SK-N-SH treated with all-trans-retinoic acid at 6 μM for 48 hours (cell line): ENCODE measurements around the gene NOXA1.
A peak's percentile ranks its signal among the peaks of the same experiment; 100 is the strongest.

Source experiments
- ATAC-seq: fragments of 200-7000 bp; cut with Tn5 transposase; 3 replicates; pipeline ENCODE4 v1.9.1; 2020; ENCODE audit warnings: mild to moderate bottlenecking, moderate library complexity
- ARNTL ChIP-seq: fragments of 450-650 bp; formaldehyde crosslinking; IDR thresholded peaks from 2 replicates; pipeline ENCODE4 v1.5.0; 2020; ENCODE audit warnings: low read depth, mild to moderate bottlenecking, moderate library complexity, borderline replicate concordance
- BACH2 ChIP-seq: fragments of 250-450 bp; sonication (Bioruptor Pico); IDR thresholded peaks from 2 replicates; pipeline ENCODE4 v1.9.0; 2021; ENCODE audit warnings: mild to moderate bottlenecking, borderline replicate concordance
- CREB5 ChIP-seq: fragments of 250-450 bp; sonication (Bioruptor Pico); IDR thresholded peaks from 2 replicates; pipeline ENCODE4 v1.5.1; 2020; ENCODE audit warnings: low read depth, mild to moderate bottlenecking, moderate library complexity
- GLIS3 ChIP-seq: fragments of 250-450 bp; sonication (Bioruptor Pico); IDR thresholded peaks from 2 replicates; pipeline ENCODE4 v1.5.0; 2020; ENCODE audit warnings: mild to moderate bottlenecking, moderate library complexity
- ISL1 ChIP-seq: fragments of 250-450 bp; sonication (Bioruptor Pico); IDR thresholded peaks from 2 replicates; pipeline ENCODE4 v2.1.2; 2022; ENCODE audit warnings: mild to moderate bottlenecking, moderate library complexity
- OSR1 ChIP-seq: fragments of 250-450 bp; sonication (Bioruptor Pico); IDR thresholded peaks from 2 replicates; pipeline ENCODE4 v1.8.0; 2022; ENCODE audit warnings: moderate library complexity, mild to moderate bottlenecking, inconsistent platforms
- PPARA ChIP-seq: fragments of 250-450 bp; sonication (Bioruptor Pico); IDR thresholded peaks from 2 replicates; pipeline ENCODE4 v1.5.0; 2020; ENCODE audit warnings: mild to moderate bottlenecking, borderline replicate concordance
- RARB ChIP-seq: fragments of 250-450 bp; sonication (Bioruptor Pico); IDR thresholded peaks from 2 replicates; pipeline ENCODE4 v1.8.0; 2021; ENCODE audit warnings: mild to moderate bottlenecking, moderate library complexity
- SNAI2 ChIP-seq: fragments of 250-450 bp; sonication (Bioruptor Pico); IDR thresholded peaks from 2 replicates; pipeline ENCODE4 v1.5.0; 2020; ENCODE audit warnings: mild to moderate bottlenecking, moderate library complexity
- TCF4 ChIP-seq: fragments of 250-450 bp; sonication (Bioruptor Pico); IDR thresholded peaks from 2 replicates; pipeline ENCODE4 v1.8.0; 2021; ENCODE audit warnings: mild to moderate bottlenecking, moderate library complexity, borderline replicate concordance
- TOX ChIP-seq: fragments of 250-450 bp; sonication (Bioruptor Pico); IDR thresholded peaks from 2 replicates; pipeline ENCODE4 v1.8.0; 2021; ENCODE audit warnings: mild to moderate bottlenecking, moderate library complexity, borderline replicate concordance
- ZC3H10 ChIP-seq: fragments of 250-450 bp; sonication (Bioruptor Pico); IDR thresholded peaks from 2 replicates; pipeline ENCODE4 v1.5.1; 2021; ENCODE audit warnings: mild to moderate bottlenecking, moderate library complexity
- ZFP30 ChIP-seq: fragments of 450-650 bp; formaldehyde crosslinking; IDR thresholded peaks from 2 replicates; pipeline ENCODE4 v1.5.0; 2022; ENCODE audit warnings: mild to moderate bottlenecking, moderate library complexity
- ZNF565 ChIP-seq: fragments of 450-650 bp; formaldehyde crosslinking; conservative IDR thresholded peaks from 2 replicates; pipeline ENCODE4 v1.5.0; 2020; ENCODE audit warnings: low read depth, mild to moderate bottlenecking, moderate library complexity
- ZNF70 ChIP-seq: fragments of 450-650 bp; formaldehyde crosslinking; IDR thresholded peaks from 2 replicates; pipeline ENCODE4 v1.5.0; 2020; ENCODE audit warnings: mild to moderate bottlenecking, moderate library complexity
- ZNF8 ChIP-seq: fragments of 450-650 bp; formaldehyde crosslinking; IDR thresholded peaks from 2 replicates; pipeline ENCODE4 v1.5.0; 2020; ENCODE audit warnings: mild to moderate bottlenecking, moderate library complexity
- TF ChIP-seq, protein P1 (sequence below): fragments of 250-450 bp; sonication (Bioruptor Pico); IDR thresholded peaks from 2 replicates; pipeline ENCODE4 v1.8.0; 2020; ENCODE audit warnings: mild to moderate bottlenecking, moderate library complexity, borderline replicate concordance
- TF ChIP-seq, protein P2 (sequence below): fragments of 250-450 bp; sonication (Bioruptor Pico); IDR thresholded peaks from 2 replicates; pipeline ENCODE4 v1.8.0; 2021; ENCODE audit warnings: low read depth, mild to moderate bottlenecking, moderate library complexity, borderline replicate concordance

Gene NOXA1

GRCh38 chr9:137435381-137435891 lies 12.2 kb downstream of the NOXA1 start:
- peak; percentile 2 for ATAC-seq
- TF ChIP-seq ZNF8 (CRISPR knock-in tag) (no peak), ZNF565 (no peak), SNAI2 (no peak), ZC3H10 (CRISPR knock-in tag) (no peak), ISL1 (CRISPR knock-in tag) (no peak), ZFP30 (CRISPR knock-in tag) (no peak), ZNF70 (no peak), TCF4 (no peak), RARB (CRISPR knock-in tag) (no peak), TOX (CRISPR knock-in tag) (no peak)
- TF ChIP-seq, protein P1, sequence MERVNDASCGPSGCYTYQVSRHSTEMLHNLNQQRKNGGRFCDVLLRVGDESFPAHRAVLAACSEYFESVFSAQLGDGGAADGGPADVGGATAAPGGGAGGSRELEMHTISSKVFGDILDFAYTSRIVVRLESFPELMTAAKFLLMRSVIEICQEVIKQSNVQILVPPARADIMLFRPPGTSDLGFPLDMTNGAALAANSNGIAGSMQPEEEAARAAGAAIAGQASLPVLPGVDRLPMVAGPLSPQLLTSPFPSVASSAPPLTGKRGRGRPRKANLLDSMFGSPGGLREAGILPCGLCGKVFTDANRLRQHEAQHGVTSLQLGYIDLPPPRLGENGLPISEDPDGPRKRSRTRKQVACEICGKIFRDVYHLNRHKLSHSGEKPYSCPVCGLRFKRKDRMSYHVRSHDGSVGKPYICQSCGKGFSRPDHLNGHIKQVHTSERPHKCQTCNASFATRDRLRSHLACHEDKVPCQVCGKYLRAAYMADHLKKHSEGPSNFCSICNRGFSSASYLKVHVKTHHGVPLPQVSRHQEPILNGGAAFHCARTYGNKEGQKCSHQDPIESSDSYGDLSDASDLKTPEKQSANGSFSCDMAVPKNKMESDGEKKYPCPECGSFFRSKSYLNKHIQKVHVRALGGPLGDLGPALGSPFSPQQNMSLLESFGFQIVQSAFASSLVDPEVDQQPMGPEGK (CRISPR knock-in tag), result no peak
- TF ChIP-seq, protein P2, sequence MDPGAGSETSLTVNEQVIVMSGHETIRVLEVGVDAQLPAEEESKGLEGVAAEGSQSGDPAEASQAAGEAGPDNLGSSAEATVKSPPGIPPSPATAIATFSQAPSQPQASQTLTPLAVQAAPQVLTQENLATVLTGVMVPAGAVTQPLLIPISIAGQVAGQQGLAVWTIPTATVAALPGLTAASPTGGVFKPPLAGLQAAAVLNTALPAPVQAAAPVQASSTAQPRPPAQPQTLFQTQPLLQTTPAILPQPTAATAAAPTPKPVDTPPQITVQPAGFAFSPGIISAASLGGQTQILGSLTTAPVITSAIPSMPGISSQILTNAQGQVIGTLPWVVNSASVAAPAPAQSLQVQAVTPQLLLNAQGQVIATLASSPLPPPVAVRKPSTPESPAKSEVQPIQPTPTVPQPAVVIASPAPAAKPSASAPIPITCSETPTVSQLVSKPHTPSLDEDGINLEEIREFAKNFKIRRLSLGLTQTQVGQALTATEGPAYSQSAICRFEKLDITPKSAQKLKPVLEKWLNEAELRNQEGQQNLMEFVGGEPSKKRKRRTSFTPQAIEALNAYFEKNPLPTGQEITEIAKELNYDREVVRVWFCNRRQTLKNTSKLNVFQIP (CRISPR knock-in tag), result no peak

DNA sequence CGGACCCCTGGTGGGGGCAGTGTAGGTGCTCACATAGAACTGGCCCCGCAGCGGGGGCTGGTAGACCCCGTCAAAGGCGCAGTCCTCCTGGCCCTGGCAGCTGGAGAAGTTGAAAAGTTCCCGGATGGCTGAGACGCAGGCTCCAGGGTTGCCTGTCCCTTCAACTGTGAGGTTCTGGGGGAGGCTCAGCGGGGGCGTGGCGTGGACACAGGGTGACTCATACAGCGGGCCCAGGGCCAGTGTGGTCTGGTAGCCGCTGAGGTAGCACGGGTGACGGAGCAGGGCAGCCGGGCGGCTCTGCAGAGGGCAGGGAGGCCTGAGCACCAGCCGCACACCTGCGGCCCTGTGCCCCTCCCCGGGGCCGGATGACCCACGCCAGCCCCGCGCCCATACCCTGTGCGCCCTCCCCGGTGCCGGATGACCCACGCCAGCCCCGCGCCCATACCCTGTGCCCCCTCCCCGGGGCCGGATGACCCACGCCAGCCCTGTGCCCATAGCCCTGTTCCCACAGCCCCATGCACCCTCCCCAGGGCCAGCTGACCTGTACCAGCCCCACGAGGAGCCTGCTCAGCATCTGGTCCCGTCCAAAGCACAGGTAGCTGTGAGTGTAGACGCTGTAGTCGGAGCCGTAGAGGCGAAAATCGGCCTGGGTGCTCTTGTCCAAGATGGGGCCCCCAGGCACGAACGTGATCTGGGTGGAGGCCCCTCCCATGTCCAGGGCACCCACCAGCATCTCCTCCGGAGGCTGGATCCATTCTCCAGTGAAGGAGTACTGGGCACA lies 13.0 kb downstream of the NOXA1 start:
- peak; percentile 94 for ATAC-seq
- TF ChIP-seq ISL1 (CRISPR knock-in tag), result no peak
- TF ChIP-seq OSR1 (CRISPR knock-in tag), result no peak
- no peak for TF ChIP-seq ZNF70
- TF ChIP-seq, protein P1 (CRISPR knock-in tag), result no peak
- TF ChIP-seq RARB (CRISPR knock-in tag), result no peak
- TF ChIP-seq PPARA (CRISPR knock-in tag), result no peak
- no peak for TF ChIP-seq CREB5 (CRISPR knock-in tag)
- no peak for TF ChIP-seq TCF4
- no peak for TF ChIP-seq SNAI2
- no peak for TF ChIP-seq ZFP30 (CRISPR knock-in tag)
- TF ChIP-seq ZNF8 (CRISPR knock-in tag), result no peak
- TF ChIP-seq GLIS3 (CRISPR knock-in tag), result no peak
- TF ChIP-seq BACH2 (CRISPR knock-in tag), result no peak

DNA sequence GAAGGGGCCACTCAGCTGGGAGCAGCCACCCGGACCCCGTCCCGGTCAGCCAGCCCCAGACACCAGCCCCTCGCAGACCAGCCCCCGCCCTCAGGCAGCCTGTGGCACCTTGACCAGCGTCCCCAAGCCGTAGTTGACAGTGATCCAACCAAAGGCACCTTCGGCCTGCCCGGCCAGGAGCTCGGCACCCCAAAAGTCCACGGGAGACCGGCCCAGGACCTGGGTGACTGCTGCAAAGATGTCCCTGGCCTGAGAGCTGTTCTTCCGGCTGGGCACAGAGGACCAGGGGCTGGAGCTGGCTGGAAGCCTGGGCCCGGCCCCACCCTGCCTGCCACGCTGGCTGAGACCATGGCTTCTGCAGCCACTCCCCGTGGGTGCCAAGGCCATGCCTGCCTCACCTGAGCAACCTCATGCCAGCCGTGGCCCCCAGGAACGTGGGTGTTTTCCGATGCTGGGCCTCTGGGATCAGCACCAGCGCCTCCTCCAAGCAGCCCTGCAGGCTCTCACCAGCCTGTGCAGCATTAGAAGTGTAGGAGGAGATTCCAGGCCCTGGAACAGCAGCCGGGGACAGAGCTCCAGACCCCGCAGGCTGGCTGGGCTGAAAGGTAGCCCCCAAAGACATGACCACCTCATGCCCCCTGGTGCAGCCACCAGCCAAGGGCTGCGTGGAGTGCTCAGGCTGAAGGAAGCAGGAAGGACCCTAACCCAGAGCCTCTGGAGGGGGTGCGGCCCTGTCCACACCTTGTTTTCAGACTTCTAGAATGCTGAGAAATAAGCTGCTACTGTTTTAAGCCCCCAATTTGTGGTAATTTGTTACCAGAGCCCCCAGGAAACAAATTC lies 13.8 kb downstream of the NOXA1 start:
- TF ChIP-seq SNAI2 (no peak), ARNTL (CRISPR knock-in tag) (no peak)
- no peak for ATAC-seq
